NCI-H2227 treated with DMSO at 0.1 percent for 48 hours (cell line): ENCODE measurements around the gene ZNF182.
"Not testable (repeated sequence)": the region's sequence is repeated elsewhere in the genome, so short reads cannot be mapped to it uniquely, and the experiment has no call there.

Source experiments
- DNase-seq: peaks from one replicate; lab custom pipeline; 2025; lab: John Stamatoyannopoulos, UW

ZNF182 gene

DNA sequence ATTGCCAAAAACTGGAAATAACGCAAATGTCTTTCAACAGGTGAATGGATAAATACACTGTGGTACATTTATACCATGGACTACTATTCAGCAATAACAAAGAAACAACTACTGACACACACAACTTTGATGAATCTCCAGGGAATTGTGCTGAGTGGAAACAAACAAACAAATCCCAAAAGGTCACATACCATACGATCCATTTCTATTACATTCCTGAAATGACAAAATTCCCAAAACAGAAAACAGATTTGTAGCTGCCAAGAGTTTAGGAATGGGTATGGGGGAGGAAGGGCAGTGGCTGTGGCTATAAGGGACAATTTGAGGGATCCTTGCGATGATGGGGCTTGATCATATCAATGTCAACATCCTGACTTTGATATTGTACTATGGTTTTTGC is 2.5 kb downstream of the ZNF182 start:
- no peak for DNase-seq

DNA sequence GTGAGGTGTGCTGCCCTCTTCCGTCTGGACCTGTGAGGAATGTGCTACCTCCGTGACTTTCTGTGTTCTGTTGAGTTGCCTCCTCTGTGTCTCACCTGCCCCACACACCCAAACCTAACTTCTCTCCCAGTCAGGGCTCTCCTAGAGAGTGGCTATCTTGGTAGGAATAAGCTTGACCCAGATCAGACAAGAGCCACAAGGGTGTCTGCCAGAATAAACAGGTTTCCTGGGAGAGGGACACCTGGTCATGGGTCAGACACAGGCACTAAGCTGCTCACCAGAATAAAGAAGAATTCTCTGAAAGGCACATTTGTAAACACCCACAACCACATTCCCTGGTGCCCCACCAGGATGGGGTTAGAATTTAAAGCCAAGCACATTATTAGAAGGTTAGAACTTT is 11.1 kb downstream of the ZNF182 start:
- DNase-seq: no peak

DNA sequence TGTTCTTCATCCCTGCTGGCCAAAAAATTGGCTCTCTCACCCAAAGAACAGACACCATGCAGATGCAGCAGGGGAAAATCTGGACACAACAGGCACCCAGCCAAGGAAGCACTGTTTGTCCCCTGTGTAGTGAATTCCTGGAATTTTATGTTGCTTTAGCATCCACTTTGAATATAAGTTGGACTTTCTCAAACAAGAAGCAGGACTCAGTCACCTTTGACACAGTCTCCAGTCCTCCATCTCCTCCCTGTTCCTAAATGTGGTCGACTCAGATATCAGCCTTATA is 11.8 kb downstream of the ZNF182 start:
- DNase-seq: no peak

DNA sequence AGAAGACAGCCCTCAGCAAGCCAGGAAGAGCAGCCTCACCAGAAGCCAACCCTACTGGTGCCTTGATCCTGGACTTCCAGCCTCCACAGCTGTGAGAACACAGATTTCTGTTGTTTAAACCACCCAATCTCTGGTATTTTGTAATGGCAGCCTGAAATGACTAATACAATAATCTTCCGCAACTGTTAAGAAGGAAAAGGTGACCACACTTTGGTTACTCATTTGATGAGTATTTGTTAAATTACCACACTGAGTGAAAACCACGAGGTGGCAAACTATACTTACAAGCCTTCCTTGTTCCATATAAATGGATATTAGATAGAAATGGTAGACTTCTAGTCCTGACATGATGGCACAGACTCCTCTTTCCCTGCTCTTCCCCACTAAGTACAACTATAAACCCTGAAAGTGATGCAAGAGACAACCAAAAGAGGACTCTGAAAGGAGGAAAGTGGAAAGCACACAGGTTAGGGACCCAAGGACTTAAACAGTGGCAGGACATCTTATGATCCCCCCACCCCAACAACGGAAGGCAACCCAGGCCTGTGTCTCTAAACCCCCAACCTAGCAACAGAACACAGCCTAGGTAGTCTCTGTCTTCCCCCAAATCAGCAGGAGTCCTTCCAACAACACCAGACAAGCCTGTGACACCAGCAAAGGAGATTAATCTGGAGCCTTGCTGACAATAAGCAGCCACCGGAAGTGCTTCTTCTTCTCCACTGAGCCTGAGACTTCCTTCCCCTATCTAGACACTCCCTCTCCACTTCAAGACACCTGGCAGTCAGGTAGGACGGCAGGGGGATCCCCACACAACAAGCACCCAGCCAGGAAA is 12.3 kb downstream of the ZNF182 start:
- no peak for DNase-seq

DNA sequence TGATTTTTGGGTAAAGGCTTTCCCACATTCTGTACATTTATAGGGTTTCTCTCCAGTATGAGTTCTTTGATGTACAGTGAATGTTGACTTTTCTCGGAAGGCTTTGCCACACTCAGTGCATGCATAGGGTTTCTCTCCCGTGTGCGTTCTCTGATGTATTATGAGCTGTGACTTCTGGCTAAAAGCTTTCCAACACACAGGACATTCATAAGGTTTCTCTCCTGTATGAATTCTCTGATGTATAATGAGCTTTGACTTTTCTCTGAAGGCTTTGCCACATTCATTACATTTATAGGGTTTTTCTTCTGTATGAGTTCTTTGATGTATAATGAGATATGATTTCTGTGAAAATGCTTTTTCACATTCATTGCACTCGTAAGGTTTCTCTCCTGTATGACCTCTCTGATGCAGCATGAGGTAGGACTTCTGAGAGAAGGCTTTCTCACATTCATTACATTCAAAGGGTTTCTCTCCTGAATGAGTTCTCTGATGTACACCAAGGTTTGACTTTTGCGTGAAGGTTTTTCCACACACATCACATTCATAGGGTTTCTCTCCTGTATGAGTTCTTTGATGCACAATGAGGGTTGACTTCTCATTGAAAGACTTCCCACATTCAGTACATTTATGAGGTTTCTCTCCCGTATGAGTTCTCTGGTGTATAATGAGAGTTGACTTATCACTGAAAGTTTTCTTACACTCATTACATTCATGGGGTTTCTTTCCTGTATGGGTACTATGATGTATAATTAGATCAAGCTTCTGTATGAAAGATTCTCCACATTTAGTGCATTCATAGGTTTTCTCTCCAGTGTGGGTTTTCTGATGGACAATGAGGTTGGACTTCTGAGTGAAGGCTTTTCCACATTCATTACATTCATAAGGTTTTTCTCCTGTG is 27.3 kb downstream of the ZNF182 start:
- no peak for DNase-seq

DNA sequence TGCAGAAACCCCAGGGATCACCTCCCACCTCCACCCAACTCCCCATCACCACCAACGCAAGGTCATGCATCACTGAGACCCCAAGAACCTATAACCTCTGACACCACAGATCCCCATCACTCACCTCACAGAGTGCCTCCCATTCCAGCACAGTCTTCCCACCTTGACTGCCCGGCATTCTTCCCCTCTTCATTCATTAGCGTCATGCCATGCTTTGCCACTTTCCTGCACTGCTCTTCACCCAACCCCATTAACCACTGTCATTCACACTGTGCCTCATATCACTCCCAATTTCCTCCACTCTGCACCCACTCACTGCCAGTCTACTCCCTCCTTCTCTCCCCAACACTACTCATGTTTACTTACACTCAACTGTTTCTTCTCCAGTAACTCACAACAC is 30.6 kb downstream of the ZNF182 start:
- DNase-seq: no peak

DNA sequence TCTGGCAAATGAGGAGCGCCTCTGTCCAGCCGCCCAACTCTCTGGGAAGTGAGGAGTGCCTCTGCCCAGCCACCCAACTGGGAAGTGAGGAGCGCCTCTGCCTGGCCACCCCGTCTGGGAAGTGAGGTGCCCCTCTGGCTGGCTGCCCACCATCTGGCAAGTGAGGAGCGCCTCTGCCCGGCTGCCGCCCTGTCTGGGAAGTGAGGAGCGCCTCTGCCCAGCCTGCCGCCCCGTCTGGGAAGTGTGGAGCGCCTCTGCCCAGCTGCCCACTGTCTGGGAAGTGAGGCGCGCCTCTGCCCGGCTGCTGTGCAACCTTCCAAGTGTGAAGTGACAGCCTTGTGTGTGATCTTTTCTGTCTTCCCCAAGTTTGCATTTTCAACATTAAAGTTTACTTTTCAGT is 38.3 kb downstream of the ZNF182 start:
- not testable (repeated sequence) for DNase-seq

DNA sequence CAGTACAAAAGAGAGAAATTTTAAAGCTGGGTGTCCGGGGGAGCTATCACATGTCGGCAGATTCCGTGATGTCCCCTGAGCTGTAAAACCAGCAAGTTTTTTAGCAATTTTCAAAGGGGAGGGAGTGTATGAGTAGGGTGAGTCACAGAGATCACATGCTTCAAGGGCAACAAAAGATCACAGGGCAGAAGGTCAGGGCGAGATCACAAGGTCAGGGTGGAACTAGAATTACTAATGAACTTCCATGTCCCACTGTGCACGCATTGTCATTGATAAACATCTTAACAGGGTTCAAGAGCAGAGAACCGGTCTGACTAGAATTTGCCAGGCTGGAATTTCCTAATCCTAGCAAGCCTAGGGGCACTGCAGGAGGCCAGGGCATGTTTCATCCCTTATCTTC is 42.0 kb downstream of the ZNF182 start:
- not testable (repeated sequence) for DNase-seq

DNA sequence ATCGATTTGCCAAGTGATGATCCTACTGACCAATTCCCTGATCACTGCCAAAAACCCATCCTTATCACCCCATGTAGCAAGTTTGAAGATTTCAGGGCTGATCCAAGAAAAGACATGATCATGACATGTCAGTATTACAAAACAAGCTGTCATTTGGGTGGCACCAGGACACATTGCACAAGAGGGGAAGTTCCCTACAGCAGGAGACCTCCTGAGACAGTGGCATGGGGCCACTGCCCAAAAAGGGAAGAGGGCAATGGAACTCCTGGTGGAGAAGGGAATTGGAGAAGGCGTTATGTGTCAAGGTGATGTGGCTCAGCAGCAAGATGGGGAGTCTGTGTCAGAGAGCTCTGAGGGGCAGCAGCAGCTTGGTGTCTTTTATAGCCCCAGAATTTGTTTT is 43.4 kb downstream of the ZNF182 start:
- DNase-seq: no peak

DNA sequence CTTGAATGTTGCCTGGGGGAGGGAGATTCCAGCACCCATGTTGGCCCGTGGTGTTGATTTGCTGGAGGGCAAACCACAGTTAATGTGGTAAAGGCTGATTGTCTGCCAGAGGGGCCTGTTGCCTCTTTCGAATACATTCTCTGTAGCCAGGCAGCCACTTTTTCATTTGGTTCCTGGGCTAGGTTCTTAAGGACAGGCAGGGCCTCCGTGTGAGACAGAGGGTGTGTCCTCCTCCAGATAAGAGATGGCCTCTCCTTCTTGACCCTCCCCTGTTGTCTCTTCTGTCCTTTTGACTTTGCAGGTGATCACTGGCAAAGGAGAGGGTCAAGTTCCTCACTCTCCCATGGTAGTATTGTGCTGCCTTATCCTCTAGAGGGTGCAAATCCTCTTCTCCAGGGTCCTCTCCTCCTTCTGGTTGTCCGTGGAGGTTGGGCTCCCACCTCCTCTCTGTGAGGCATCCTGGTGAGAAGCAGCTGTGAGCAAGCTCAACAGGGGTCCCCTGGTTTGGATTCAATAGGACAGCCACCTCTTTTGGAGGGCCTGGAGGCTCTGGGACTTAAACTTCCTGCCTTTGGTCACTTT is 44.9 kb downstream of the ZNF182 start:
- DNase-seq: no peak

DNA sequence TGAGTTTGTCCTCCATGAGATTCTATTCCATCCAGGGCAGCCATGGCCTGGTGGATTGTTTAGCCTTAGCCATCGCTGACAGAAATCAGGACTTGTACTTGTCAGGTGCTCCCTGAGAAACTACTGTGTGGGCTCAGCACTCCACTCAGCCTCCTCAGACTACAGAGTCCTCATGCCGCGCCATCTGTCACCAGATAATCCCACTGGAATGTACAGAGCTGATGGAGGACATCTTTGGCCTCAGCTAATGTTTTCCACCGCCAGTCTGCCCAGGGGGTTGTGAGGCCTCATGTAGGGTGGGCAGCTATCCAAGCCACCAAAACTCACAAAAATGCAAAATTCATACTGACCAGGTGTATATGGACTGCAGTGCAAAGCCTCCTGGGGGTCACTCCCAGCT is 45.6 kb downstream of the ZNF182 start:
- DNase-seq: not testable (repeated sequence)

DNA sequence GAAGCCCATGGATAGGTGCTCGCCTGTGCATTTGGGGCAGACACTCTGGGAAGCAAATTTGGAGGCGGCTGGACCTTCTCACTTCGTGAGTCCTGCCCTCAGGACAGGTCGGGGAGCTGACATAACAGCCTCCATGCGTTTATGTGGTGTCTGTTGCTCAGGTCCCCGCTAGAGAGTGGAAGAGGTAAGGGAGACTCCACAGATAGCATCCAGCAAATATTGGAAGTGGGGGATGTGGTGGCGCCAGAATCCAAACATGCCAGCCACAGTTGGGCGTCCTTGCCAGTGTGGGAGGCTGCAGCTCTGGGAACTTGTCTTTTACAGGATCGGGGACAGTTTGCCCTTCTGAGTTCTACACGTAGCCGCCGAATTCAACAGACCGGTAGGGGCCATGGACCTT is 47.8 kb downstream of the ZNF182 start:
- DNase-seq: no peak

DNA sequence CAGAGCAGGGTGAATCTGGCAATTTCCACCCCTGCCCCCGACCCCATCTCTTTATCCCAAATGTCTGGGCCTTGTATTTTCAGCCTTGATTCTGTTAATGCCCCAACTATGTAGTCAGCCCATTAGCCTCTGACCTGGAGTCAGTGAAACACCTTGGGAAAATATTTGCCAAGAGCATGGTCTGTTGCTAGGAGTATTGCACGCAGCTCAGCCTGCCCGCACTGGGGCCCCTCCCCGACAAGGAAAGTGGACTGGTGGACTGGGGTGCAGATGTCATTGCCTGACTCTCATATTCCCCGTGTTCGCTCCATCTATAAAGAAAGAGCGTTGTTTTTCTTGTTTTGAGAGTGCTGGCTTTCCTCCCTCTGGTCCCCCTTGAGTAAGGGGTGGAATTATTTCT is 48.5 kb downstream of the ZNF182 start:
- not testable (repeated sequence) for DNase-seq

DNA sequence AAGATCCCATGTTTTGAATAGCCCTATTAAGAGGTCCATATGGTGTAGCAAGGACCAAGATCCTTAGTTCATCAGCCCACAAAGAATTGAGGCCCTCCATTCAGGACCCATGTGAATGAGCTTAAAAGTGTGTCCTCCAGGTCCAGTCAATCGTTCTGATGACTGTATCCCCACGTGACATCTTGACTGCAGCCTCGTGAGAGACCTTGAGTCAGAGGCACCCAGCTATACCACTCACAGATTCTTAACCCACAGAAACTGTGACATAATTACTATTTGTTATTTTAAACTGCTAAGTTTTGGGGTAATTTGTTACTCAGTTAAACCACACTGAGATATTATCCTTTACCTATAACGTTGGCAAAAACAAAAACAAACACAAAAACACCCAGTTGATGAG is 62.4 kb downstream of the ZNF182 start:
- no peak for DNase-seq

DNA sequence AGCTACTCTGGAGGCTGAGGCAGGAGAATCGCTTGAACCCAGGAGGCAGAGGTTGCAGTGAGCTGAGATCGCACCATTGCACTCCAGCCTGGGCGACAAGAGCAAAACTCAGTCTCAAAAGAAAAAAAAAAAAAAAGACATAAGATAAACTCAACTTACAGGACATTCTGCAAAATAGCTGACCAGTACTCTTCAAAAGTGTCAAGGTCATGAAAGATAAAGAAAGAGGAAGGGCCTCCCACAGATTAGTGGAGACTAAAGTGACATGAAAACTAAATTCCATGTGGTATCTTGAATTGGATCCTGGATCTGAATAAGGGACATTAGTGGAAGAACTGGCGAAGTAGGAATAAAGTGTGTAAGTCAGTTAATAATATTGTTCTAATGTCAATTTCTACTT is 63.3 kb downstream of the ZNF182 start:
- DNase-seq: no peak

DNA sequence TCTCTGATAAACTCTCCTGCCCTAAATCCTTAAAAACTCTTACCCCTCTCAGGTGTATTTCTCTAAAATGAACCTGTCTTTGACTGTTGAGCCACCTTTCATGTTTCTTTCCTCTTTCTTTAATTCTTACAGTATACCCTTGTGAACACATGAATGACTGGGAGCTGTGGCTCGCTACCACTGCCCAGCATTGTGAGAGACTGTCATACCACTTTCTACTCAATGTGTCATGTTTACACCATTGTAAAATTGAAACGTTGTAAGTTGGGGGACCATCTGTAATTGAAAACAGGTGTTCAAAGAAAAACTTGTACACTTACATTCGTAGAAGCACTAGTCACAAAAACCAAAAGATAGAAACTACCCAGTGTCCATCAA is 66.9 kb downstream of the ZNF182 start:
- no peak for DNase-seq

DNA sequence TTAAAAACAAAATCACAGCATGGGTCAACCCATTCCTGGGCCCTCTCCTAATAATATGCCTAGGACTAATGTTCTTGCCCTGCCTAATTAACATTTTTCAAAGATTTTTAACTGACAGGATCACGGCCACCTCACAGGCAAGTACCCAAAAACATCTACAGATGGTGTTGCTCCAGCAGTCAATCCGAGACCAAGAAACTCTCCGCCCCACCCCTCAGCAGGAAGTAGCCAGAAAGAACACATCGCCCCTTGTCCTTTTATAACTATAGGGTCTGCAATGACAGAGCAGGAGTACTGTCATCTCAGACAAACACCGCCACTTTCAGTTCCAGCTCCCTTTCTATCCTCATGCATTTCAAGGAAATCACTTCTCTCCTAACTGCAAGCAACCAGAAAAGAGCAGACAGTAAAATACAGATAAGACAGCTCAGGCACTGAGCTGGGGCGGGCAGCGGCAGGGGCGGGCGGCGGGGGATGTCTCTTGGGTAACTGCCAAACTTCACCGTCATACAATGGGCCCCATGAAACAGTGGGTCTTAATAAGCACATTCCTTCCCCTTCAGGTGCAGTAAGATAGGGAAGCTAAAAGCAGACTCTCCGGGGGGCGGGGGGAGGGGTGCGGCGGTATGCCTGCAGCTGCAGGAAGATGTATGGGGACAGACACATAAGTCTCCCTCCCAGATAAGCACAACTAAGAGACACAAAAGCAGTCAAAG is 67.4 kb downstream of the ZNF182 start:
- peak; percentile 81 for DNase-seq

DNA sequence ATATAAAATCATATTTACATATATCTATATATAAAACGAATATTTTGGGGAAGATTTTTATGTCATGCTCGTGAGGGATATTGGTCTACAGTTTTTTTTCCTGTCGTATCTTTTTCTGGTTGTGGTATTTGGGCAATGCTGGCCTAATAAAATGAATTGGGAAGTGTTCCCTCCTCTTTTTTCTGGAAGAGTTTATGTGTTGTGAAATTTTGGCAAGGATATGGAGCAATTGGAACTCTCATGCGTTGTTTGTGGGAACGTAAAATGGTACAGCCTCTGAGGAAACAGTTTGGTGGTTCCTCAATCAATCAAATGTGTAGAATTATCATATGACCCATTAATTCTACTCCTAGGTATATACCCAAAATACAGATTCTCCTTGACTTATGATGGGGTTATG is 69.8 kb downstream of the ZNF182 start:
- no peak for DNase-seq

DNA sequence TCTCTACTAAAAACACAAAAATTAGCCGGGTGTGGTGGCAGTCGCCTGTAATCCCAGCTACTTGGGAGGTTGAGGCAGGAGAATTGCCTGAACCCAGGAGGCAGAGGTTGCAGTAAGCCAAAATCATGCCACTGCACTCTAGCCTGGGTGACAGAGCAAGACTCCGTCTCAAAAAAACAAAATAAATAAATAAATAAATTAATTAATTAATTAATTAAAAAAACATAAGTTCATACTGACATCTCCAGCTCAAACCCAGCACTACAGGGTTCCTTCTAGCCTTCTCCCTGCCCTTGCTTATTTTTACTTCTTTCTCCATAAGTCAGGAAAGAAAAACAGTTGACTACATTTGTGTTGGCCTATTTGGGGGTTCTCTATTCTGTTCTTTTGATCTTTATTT is 71.8 kb downstream of the ZNF182 start:
- not testable (repeated sequence) for DNase-seq

DNA sequence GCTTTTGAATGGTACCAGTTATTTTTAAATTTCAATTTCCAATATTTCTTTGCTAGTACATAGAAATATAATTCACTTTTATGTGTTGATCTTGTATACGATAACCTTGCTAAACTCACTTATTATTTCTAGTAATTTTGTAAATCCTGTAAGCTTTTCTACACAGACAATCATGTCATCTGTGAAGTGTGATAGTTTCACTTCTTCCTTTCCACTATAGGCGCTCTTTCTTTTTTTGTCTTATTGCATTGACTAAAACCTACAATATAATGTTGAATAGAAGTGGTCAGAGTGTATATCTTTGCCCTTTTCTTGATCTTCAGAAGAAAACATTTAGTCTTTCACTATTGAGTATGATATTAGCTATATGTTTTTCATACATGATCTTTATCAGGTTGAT is 76.6 kb downstream of the ZNF182 start:
- no peak for DNase-seq
